VCaP (cell line): ENCODE data around the gene NEURL3.

Experiments used
- H3K27ac ChIP-seq: fragments of 450-650 bp; 2 replicates; pipeline ENCODE4 v1.5.1; 2017
- TF ChIP-seq, protein P1 (sequence below): fragments of 450-650 bp; conservative IDR thresholded peaks from 2 replicates; pipeline ENCODE4 v1.5.1; 2017; ENCODE audit warnings: mild to moderate bottlenecking, moderate library complexity

NEURL3 gene

DNA sequence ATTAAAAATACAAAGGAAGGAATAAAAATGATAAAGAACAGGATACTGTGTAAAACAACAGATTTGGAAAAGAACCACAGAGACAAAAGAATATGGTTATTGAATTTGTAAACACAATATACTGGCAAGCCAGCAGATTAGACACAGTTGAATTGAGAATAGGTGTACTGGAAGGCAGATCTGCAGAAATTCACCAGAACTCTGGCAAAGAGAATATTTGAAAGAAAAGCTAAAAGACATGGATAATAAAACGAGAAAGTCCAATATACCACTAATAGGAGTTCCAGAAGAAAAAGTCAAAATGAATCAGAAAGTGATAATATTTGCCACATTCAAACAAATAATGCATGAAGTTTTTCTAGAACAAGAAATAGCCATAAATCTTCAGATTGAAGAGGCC, 11.9 kb upstream of the NEURL3 start:
- TF ChIP-seq, protein P1, sequence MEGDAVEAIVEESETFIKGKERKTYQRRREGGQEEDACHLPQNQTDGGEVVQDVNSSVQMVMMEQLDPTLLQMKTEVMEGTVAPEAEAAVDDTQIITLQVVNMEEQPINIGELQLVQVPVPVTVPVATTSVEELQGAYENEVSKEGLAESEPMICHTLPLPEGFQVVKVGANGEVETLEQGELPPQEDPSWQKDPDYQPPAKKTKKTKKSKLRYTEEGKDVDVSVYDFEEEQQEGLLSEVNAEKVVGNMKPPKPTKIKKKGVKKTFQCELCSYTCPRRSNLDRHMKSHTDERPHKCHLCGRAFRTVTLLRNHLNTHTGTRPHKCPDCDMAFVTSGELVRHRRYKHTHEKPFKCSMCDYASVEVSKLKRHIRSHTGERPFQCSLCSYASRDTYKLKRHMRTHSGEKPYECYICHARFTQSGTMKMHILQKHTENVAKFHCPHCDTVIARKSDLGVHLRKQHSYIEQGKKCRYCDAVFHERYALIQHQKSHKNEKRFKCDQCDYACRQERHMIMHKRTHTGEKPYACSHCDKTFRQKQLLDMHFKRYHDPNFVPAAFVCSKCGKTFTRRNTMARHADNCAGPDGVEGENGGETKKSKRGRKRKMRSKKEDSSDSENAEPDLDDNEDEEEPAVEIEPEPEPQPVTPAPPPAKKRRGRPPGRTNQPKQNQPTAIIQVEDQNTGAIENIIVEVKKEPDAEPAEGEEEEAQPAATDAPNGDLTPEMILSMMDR, result no peak
- no peak overlapping the region for H3K27ac ChIP-seq

DNA sequence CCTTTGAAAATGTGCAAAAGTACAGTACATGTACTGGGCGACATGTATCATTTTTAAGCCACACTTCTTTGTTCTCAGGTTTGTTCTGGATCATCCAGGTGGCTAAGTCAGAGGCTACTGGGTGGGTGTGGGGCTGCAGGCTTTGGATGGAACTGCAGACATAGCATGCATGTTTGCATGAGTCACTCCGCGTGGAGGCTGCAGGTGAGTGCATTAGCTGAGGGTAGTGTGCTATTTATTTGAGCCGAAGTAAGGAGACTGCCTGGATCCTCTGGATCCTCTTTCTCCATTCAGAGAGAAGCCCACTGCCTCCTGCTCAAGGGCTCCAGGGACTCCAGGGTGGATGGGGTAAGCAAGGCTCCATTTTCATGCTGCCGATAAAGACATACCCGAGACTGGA, 9.4 kb upstream of the NEURL3 start:
- no peak overlapping the region for H3K27ac ChIP-seq
- TF ChIP-seq, protein P1, result no peak

DNA sequence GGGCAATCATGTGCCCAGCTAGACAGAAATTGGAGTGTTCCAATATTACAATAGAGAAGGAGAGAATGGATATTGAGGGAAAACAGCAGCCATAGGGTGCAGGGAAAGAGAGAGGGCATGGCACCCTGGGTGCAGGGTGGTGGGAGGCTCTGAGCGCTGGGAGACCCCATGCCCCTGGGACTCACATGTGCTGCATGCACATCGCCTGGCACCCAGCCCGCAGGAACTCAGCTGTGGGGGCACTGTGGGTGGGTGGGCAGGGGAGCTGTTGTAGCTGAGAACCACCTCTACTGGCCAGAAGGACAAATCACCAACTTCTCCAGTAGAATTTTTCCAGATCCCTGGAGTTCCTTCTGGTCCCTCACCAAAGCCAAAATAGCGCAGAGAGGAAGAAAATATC, 7.2 kb upstream of the NEURL3 start:
- H3K27ac ChIP-seq, result no peak overlapping the region
- TF ChIP-seq, protein P1, result no peak

DNA sequence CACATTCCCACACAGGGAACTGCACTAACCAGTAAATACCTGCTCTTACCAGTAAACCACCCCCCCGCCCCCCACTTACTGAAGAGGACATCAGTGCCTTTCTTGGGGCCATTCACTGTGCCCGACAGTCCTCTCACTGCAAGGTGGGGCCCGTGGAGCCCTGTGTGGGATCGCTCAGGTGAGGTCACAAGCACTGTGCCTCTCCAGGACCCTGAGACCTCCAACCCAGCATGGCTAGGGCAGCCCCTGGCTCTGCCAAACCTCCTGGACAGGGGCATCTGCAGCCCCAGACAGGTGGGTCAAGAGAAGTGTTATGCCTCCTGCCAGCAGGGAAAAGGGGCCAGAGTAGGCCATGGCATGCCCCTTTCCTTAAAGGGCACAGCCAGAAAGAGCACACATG, 6.7 kb upstream of the NEURL3 start:
- H3K27ac ChIP-seq, result no peak overlapping the region
- TF ChIP-seq, protein P1, result no peak

DNA sequence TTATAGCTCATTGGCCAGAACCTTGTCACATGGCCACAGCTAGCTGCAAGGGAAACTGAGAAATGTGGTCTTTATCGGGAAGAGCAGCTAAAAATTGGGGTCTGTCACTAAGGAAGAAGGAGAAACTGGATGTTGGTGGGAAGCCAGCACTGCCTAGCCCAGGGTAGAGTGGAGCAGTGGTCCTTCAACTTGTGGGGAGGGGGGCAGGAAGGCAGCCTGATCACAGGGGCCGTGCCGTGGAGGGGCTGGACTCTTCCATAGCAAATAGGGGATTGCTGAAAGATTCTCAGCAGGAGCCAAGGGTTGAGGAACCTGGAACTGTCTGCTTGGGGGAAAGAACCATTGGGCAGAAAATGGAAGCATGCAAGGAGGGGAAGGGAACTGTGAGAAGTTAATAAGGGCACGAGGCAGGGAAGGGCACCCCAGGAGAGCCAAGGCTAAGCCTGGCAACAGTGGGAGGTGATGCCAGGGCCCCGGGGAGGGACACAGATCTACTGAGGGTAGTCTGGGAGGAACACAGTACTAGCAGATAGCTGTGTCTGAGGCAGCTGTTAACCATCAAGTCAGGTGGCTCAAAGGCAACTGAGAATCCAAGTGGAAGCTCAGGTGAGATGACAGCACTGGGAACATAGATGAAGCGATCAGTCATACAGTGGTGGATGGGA, 5.9 kb upstream of the NEURL3 start:
- no peak overlapping the region for H3K27ac ChIP-seq
- TF ChIP-seq, protein P1, result no peak

DNA sequence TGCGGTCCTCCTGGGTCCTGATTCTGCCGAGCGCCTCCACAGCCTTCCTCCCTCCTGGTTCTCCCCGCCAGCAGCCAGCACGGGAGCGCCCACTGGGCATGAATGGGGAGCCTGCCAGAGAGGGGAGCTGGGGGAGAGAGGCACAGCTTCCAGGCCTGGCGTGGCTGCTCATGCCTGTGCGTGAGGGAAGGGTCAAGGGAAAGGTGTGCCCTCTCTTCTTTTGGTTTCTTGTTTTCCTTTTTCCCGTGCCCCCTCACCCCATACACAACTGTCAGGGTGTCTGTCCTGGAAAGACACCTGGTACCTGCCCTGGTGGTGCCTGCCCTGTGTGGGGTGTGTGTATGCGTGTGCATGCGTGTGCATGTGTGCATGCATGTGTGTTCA, 4.7 kb upstream of the NEURL3 start:
- peak overlapping the region; percentile 43; the same call in 1 of the 2 replicates for H3K27ac ChIP-seq
- TF ChIP-seq, protein P1, result no peak

DNA sequence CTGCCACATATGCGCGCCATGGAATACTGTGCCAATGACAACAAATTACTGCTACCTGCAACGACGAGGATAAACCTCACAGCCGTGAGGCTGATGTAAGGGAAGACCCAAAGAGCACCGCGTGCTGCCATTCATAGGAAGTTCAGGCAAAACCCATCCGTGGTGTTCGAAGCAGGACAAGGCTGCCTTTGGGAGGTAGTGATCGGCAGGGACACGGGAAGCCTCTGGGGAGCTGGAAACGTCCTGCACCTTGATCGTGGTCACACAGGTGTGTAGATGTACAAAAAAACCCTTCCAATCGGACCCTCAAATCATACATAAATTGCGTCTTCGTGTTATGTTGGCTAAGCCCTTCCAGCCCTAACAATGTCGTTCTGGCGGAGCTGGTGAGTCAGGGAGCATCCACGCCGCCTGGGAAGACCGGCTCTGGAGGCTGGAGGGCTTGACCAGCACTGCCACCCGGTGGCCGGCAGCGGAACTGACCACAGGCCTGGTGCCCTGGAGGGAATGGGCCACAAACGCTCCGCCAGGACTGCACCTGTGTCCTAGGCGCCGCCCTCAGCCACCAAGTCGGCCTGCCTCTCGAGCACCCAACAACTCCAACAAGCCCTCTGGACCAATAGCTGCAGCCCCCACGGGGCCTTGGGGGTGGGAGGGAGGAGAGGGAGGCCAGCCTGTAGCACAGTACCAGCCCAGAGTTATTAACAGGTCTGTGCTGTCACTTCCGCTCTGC, 4.1 kb upstream of the NEURL3 start:
- TF ChIP-seq, protein P1, result peak; percentile 97

More for the DNA sequence above, 4.1 kb upstream of the NEURL3 start:
- peak overlapping the region; percentile 43; the same call in 1 of the 2 replicates for H3K27ac ChIP-seq
